ENCODE data around the gene BAD. TPM values are rescaled to one million over a fixed set of nuclear protein-coding genes. Genes with fewer than 3 reads are reported as not detected.

BAD gene
- total and polyA plus RNA-seq, 8 donors: 45.0 to 71.4 (median 55.1) TPM

- Histone ChIP-seq H3K4me3 (no peak overlapping the region), H3K36me3 (peaks cover 0 to 7% of the 10 kb centered on the region in 2 donors), H3K9me3 (no peaks in the 10 kb centered on the region), H3K27ac (no peak overlapping the region), H3K4me1 (peaks cover 18 to 31% of the 10 kb centered on the region in 2 donors), H3K27me3 (peaks cover 36 to 58% of the 10 kb centered on the region in 2 donors)
- intact Hi-C loops (cut with DNase I): no loop called here
- DNase-seq: no peak
- ATAC-seq: no peak
- TF ChIP-seq, protein P1, sequence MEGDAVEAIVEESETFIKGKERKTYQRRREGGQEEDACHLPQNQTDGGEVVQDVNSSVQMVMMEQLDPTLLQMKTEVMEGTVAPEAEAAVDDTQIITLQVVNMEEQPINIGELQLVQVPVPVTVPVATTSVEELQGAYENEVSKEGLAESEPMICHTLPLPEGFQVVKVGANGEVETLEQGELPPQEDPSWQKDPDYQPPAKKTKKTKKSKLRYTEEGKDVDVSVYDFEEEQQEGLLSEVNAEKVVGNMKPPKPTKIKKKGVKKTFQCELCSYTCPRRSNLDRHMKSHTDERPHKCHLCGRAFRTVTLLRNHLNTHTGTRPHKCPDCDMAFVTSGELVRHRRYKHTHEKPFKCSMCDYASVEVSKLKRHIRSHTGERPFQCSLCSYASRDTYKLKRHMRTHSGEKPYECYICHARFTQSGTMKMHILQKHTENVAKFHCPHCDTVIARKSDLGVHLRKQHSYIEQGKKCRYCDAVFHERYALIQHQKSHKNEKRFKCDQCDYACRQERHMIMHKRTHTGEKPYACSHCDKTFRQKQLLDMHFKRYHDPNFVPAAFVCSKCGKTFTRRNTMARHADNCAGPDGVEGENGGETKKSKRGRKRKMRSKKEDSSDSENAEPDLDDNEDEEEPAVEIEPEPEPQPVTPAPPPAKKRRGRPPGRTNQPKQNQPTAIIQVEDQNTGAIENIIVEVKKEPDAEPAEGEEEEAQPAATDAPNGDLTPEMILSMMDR (IDR thresholded peaks at IDR 0.05): no peak
Measured at GRCh38 chr11:64290352-64291261, 6.1 kb upstream of the BAD start.

DNA sequence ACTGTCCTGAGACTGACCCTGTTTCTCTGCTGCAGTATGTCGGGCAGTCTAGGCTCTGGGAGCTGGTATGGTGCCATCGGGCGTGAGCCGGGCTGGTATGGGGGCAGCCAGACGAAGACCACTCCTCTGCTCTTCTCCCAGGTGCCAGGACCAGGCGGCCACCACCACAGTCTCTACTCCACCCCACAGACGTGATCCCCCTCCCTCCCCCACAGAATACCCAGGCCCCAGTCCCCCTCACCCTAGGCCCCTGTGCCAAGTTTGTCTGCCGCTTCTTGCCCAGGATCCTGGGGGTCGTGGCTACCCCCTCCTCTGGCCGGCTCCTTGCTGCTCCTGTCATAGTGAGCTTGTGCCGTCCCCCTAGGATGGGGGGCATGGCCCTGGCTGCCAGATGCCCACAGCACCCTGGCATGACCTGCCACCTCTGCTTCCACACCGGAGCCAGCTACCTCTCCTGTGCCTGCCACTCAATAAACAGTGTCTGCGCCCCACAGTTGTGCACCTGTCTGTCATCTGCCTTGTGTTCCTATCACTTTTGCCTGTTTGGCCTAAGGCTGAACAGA is 4.6 kb upstream of the BAD start:
- Histone ChIP-seq H3K4me1 (peaks cover 15 to 34% of the 10 kb centered on the region in 2 donors), H3K27ac (no peak overlapping the region), H3K27me3 (peaks cover 36 to 42% of the 10 kb centered on the region in 2 donors), H3K36me3 (peaks cover 0 to 7% of the 10 kb centered on the region in 2 donors), H3K9me3 (no peaks in the 10 kb centered on the region), H3K4me3 (no peak overlapping the region)
- intact Hi-C loops (cut with DNase I): no loop called here
- TF ChIP-seq, protein P1 (IDR thresholded peaks at IDR 0.05): no peak
- no peak for DNase-seq
- no peak for ATAC-seq

DNA sequence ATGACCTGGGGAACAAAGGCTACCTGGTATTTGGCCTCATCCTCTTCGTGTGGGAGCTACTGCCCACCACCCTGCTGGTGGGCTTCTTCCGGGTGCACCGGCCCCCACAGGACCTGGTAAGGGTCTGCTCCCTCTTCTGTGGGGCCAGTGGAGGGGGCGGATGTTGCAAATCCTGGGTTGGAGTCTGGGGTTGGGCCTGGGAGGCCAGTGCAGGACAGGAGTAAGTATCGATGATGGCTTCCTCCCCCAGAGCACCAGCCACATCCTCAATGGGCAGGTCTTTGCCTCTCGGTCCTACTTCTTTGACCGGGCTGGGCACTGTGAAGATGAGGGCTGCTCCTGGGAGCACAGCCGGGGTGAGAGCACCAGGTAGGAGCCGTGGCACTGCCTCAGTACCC is 3.9 kb upstream of the BAD start:
- no peaks in the 10 kb centered on the region for H3K9me3 ChIP-seq
- peaks cover 20 to 41% of the 10 kb centered on the region in 2 donors for H3K4me1 ChIP-seq
- H3K36me3 ChIP-seq: peaks cover 0 to 7% of the 10 kb centered on the region in 2 donors
- no peak overlapping the region for H3K4me3 ChIP-seq
- no peak overlapping the region for H3K27ac ChIP-seq
- intact Hi-C loops (cut with DNase I): no loop called here
- DNase-seq (no peak), ATAC-seq (no peak)
- H3K27me3 ChIP-seq: peaks cover 34 to 35% of the 10 kb centered on the region in 2 donors
- TF ChIP-seq, protein P1 (IDR thresholded peaks at IDR 0.05): no peak

DNA sequence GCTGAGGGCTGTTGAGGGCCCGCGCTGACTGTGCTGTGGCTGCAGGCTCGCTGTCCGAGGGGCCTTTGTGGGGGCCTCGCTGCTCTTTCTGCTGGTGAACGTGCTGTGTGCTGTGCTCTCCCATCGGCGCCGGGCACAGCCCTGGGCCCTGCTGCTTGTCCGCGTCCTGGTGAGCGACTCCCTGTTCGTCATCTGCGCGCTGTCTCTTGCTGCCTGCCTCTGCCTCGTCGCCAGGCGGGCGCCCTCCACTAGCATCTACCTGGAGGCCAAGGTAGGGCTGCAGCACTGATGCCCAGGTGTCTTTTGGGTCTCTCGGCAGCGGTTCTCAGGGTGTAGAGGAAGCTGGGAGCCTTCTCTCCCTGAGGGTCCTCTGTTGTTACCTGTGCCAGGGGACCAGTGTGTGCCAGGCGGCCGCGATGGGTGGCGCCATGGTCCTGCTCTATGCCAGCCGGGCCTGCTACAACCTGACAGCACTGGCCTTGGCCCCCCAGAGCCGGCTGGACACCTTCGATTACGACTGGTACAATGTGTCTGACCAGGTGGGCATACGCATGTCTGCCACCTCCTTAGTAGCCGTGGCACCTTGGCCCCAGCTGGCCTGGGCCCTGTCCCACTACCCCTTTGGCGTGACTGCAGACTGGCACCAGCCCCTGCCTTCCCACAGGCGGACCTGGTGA is 3.3 kb upstream of the BAD start:
- DNase-seq (no peak), ATAC-seq (no peak)

More for the DNA sequence above, 3.3 kb upstream of the BAD start:
- TF ChIP-seq, protein P1 (IDR thresholded peaks at IDR 0.05): no peak
- Histone ChIP-seq H3K9me3 (no peaks in the 10 kb centered on the region), H3K36me3 (peaks cover 0 to 7% of the 10 kb centered on the region in 2 donors), H3K4me3 (no peak overlapping the region), H3K27ac (no peak overlapping the region), H3K4me1 (peaks cover 24 to 47% of the 10 kb centered on the region in 2 donors), H3K27me3 (peaks cover 28 to 30% of the 10 kb centered on the region in 2 donors)
- intact Hi-C loops (cut with DNase I): no loop called here
